Measurements from ENCODE around the gene TMEM179.
A peak's percentile ranks its signal among the peaks of the same experiment; 100 is the strongest.
"Not testable (repeated sequence)": the region's sequence is repeated elsewhere in the genome, so short reads cannot be mapped to it uniquely, and the experiment has no call there.

The TMEM179 gene

GRCh38 chr14:104604458-104605449 lies at the start of gene TMEM179:
Gene TMEM179, minus strand, starts transcription at chr14:104604772. Its CDS starts 31 bp downstream, at chr14:104604741.
- no peak for DNase-seq (ENCODE audit: low read depth)

DNA sequence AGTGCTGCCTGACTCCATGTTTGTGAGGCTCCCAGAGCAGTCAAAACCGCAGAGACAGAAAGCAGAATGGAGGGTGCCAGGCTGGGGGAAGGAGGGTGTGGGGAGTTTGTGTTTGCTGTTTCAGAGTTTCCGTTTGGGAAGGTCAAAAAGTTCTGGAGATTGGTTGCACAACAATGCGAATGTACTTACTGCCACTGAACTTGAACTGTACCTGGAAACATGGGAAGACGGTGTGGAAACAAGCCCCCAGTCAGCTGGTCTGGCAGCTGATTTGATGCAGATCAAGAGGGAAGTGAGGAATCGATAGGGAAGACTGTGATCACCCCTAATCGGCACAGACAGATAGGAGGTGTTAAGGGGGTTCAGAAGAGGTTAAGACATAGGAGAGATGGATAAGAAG lies 49.5 kb upstream of the TMEM179 start:
- DNase-seq (ENCODE audit: low read depth) = no peak

GRCh38 chr14:104653130-104653920 lies 48.8 kb upstream of the TMEM179 start:
- DNase-seq (ENCODE audit: low read depth) = not testable (repeated sequence)

- no peak for DNase-seq (ENCODE audit: low read depth)
Observed at GRCh38 chr14:104652386-104652785, 47.8 kb upstream of the TMEM179 start.

DNA sequence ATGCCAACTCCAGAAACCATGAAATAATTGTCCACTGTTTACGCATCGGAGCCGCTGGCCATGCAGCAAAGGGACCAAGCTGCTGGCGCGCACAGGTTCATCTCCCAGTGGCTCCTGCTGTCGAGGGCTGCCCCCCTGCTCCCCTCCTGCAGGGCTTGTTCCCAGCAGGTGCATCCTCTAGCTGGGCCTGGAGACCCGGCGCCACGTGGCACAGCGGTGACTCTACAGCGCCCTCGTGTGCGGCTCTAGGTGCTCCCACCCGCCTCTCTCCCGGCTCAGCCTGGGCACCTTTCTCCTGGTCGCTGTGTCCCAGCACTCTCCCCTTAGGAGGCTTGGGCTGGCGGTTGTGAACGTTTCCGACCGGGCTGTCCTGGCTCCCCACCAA lies 47.3 kb upstream of the TMEM179 start:
- DNase-seq (ENCODE audit: low read depth) = no peak

DNA sequence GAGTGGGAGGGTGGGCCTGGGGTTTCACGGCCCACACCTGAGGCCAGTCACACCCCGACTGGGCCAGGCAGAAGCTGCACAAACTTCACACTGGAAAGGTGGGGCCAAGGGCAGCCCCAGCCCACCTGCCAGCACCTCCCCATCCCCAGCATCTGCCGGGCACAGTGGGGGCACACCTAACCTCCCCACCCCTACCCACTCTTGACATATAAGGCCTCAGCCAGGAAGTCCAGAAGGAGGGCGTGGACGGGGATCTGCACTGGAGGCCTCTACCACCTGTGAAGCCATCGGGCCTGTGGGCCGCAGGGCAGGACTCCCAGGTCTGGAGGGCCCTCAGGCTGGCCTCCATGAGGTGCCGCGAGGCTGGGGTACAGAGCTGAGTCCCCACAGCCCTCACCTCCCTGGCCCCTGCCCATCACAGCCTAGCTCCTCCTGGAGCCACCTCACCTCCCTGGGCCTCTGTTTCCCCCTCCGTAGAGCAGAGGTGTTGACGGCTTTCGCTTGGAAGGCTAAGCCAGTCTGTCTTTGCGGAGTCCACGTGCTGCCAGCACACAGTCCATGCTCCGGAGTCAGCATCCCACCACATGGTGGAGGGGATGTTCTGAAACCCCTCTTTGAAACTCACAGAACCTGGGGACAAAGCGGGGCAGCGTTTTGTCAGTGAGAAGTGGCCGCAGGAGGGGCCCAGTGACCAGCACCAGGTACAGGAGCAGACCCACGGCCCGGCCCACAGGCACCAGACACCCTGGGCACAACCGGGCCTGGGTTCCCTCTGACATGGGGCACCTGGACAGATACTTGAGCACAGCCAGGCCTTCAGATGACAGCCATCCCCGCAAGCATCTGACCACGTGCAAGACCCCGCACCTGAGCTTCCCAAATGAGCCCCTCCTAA lies 46.7 kb upstream of the TMEM179 start:
- no peak for DNase-seq (ENCODE audit: low read depth)

DNA sequence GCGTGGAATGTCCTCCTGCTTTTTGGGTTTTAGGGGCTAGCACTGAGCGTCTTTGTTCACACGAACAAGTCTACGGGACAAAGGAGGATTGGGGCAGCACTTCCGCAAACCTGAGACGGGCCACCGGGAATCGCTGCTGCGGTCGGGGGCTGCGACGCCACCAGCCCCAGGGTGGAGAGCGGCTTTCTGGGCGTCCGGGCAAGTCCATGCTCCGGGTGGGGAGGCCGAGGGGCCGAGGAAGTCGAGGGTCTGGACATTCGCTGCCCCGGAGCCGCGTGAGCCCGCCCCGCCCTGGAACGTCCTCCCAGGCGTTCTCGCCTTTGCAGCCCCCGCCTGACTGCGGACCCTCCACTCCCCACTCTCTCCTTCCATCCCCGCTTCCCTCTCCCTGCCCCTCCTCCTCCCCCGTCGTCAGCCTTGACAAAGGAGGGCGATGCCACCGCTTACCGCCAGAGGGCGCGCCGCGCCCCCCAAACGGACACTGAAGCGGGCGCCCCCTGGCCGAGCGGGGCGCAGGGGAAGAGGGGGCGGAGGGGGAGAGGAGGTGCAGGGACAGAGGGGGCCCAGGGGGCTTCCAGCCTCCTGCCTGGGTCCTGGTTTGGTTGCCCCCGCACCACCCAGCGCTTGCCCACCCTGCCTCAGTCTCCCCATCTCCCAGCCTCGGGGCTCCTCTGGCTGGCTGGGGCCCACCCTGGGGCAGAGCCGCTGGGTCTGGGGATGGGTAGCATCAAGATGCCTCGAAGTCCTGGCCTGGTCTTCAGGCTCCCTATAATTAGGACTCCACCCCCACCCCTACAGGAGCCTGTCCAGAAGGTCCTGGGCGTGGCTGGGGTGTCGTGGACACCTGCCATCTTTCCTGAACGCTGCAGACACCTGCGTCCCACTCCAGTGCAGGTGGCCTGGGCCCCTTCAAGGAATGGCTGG lies 45.7 kb upstream of the TMEM179 start:
- peak; percentile 17 for DNase-seq (ENCODE audit: low read depth)

- DNase-seq (ENCODE audit: low read depth) = no peak
Observed at GRCh38 chr14:104647467-104648043, 43.0 kb upstream of the TMEM179 start.

DNA sequence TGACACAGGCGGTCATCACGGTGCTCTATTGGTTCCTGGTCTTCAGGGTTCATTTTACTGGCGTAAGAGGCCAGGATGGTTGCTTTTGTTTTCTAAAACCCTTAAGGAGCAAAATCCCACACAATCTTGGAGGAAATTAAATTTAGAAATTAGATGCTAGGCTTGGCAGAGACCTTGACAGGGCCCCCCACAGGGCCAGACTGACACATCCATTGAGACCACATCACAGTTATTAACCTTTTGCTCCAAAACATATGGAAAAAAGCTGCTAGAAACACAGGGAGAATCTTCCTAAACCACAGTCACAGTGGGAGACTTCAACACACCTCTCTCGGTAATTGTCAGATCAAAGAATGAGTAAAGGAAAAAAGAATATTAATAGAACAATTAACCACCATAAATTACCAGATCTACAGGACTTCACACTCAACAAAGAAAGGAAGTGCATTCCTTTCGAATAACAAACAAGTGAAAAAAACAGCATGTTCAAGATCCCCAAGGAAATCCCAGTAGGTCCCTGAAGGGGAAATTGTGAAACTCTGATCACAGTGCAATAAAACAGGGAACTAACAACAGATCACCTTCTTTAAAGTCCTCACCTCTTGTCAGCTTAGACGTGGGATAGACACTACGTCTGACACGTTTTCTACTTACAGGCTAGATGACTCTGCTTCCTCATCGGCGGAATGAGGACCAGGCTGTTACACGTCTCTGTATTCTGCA lies 40.2 kb upstream of the TMEM179 start:
- no peak for DNase-seq (ENCODE audit: low read depth)

- no peak for DNase-seq (ENCODE audit: low read depth)
Observed at GRCh38 chr14:104644091-104644635, 39.6 kb upstream of the TMEM179 start.

DNA sequence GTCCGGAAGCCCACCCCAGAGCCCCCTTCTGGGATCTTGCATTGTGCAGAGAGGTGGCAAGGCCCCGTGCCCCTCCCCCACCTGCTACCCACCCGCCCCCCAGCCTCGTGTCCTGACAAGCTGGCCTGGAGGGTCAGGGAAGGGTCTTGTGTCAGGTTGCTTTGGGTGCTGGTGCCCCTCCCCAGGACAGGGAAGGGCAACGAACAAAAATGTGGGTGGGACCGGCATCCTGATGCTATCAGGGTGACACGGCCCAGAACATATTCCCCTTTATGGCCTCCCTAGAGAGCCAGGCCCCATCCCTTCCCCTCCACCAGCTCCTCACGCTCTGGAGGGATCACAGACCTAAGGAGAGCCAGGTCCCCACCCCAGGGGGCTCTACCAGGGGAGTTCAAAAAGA lies 38.7 kb upstream of the TMEM179 start:
- no peak for DNase-seq (ENCODE audit: low read depth)

DNA sequence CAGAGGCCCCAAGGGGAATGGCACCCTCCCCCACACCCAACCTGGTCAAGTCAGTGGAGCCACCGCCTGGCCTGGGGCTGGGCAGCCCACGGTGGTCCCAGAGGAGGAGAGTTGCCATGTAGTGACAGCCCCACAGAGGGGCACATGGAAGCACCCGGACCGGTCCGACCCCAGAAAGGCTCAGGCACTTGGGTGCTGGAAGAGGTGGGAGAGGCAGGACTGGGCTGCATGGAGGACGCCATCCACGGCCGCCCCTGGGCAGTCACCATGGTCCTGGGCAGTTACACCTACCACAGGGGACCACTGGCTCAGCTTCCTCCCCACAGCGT lies 37.9 kb upstream of the TMEM179 start:
- no peak for DNase-seq (ENCODE audit: low read depth)

- DNase-seq (ENCODE audit: low read depth) = no peak
Observed at GRCh38 chr14:104641753-104642539, 37.4 kb upstream of the TMEM179 start.

DNA sequence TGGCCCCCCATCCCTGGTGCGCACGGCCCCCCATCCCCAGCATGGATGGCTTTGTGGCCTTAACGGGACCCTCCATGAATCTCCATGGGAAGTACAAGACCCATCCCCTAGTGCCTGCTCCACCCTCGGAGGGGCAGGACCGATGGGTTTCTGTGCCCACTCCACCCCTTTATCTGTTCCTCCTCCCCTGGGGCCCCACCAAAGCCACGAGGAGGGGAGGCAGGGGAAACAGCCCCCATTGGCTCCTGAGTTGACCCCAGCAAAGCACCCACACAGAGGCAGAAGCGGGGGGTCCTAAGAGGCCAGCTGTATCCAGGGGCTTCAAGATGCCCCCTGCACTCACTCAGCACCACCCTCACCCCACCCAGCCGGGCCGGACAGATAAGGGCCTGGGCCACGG lies 36.1 kb upstream of the TMEM179 start:
- no peak for DNase-seq (ENCODE audit: low read depth)

- peak; percentile 21 for DNase-seq (ENCODE audit: low read depth)
Observed at GRCh38 chr14:104639885-104640548, 35.4 kb upstream of the TMEM179 start.

DNA sequence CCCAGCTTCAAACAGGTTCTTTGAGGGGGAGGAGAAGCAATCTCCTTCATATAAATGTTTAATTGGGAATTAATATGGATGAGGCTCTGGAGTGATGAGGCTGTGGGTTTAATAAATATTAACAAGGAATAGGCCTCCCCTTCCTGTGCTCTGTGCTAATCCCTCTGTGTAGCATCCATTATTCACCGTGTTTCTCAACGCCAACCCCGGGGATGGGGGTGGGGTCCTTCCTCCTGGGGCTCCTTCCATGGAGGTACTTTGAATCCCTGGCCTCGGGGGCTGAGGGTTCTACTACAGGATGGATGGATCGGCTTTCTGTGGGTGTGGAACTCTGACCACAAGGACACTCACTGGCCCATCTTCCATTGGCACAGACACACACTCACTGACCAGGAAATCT lies 34.9 kb upstream of the TMEM179 start:
- no peak for DNase-seq (ENCODE audit: low read depth)

DNA sequence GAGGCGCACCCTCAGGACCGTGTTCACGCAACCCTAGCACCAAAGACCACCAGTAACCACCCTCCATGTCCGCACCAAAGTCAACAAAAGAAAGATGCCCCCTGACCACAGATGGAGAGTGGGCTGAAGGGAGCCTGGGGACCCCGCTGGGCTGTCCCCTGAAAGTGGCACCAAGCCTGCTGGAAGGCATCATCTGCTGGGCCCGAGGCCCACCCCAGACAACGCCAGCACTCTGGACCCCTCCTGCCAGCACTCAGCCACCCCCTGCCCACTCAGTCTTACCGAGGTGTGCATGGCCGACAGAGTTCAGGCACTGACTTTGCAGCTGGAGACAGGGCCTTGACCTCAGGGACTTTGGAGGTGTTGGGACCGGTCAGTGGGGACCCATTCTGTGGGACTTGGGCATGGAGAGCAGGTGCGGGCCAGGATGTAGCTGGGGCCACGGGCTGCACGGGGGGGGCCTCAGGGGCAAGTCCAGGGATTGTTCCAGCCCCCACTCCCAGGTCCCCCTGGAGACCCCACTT lies 34.4 kb upstream of the TMEM179 start:
- no peak for DNase-seq (ENCODE audit: low read depth)

DNA sequence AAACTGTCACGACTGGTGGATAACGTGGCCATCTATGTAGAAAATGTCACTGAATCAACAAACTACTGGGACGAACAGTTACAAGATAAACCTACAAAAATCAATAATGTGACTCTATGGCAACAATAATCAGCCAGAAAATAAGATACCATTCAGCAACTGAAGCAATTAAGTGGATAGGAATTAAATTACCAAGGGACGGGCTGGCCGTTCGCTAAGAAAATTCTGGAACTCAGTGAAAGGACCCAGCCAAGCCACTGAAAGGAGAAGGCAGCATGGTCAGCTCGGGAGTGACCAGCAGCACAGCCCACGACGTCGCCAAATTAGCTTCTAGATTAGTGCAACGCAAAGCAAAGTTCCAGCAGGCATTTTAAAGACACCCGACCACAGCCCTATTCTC lies 33.6 kb upstream of the TMEM179 start:
- DNase-seq (ENCODE audit: low read depth) = no peak

All from amniotic epithelial cell (primary cell).